Coronary artery (tissue), 2 donors: ENCODE data around the gene CACNA1I.
"Not testable (repeated sequence)": the region's sequence is repeated elsewhere in the genome, so short reads cannot be mapped to it uniquely, and the experiment has no call there.

ENCODE experiments used
- DNase-seq: peaks from one replicate; pipeline ENCODE4 v3.0.0-alpha.2; 2017; ENCODE audit warnings: low spot score
- H3K27ac ChIP-seq, 2 donors: fragments of 200-600 bp; sonication (generic); one replicate each; pipeline ENCODE4 v1.5.1; 2016 to 2019
- H3K4me3 ChIP-seq: fragments of 200-600 bp; sonication (generic); 2 replicates; pipeline ENCODE4 v1.5.1; 2016; ENCODE audit warnings: mild to moderate bottlenecking, moderate library complexity
- CTCF ChIP-seq: fragments of 200-600 bp; sonication (generic); IDR thresholded peaks from one replicate; pipeline ENCODE4 v1.5.1; 2019; ENCODE audit warnings: antibody characterized with exemption

Gene CACNA1I

GRCh38 chr22:39570665-39571064 is at the start of gene CACNA1I:
CACNA1I (plus strand) TSS chr22:39570753; CDS start chr22:39570753, 0 bp downstream.
- DNase-seq, result no peak
- Histone ChIP-seq H3K27ac (no peak within 1 kb of the TSS), H3K4me3 (no peak within 1 kb of the TSS)
- no peak for TF ChIP-seq CTCF

DNA sequence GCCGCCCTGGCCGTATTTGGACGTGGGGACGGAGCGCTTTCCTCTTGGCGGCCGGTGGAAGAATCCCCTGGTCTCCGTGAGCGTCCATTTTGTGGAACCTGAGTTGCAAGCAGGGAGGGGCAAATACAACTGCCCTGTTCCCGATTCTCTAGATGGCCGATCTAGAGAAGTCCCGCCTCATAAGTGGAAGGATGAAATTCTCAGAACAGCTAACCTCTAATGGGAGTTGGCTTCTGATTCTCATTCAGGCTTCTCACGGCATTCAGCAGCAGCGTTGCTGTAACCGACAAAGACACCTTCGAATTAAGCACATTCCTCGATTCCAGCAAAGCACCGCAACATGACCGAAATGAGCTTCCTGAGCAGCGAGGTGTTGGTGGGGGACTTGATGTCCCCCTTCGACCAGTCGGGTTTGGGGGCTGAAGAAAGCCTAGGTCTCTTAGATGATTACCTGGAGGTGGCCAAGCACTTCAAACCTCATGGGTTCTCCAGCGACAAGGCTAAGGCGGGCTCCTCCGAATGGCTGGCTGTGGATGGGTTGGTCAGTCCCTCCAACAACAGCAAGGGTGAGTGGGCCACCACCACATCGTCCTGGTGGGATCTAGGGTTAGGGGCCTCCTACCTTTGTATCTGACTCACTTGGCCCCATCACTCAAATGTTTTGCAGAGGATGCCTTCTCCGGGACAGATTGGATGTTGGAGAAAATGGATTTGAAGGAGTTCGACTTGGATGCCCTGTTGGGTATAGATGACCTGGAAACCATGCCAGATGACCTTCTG is 49.3 kb upstream of the CACNA1I start:
- H3K27ac ChIP-seq, result peak overlapping the region; percentile 98 to 99
- not testable (repeated sequence) for DNase-seq
- peak overlapping the region; percentile 95 for H3K4me3 ChIP-seq

DNA sequence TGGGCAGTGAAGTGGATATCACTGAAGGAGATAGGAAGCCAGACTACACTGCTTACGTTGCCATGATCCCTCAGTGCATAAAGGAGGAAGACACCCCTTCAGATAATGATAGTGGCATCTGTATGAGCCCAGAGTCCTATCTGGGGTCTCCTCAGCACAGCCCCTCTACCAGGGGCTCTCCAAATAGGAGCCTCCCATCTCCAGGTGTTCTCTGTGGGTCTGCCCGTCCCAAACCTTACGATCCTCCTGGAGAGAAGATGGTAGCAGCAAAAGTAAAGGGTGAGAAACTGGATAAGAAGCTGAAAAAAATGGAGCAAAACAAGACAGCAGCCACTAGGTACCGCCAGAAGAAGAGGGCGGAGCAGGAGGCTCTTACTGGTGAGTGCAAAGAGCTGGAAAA is 48.5 kb upstream of the CACNA1I start:
- DNase-seq, result not testable (repeated sequence)
- Histone ChIP-seq H3K27ac (peak overlapping the region; percentile 98 to 99), H3K4me3 (peak overlapping the region; percentile 95)

- Histone ChIP-seq H3K4me3 (peak overlapping the region; percentile 95), H3K27ac (peak overlapping the region; percentile 98 to 99)
- no peak for DNase-seq
- no peak for TF ChIP-seq CTCF
These were observed 47.8 kb upstream of the CACNA1I start for GRCh38 chr22:39522567-39523300.

- no peak for TF ChIP-seq CTCF
- H3K27ac ChIP-seq, result peak overlapping the region in 1 of 2 donors; percentile 99
- H3K4me3 ChIP-seq, result peak overlapping the region; percentile 95
- no peak for DNase-seq
These were observed 46.3 kb upstream of the CACNA1I start for GRCh38 chr22:39524089-39524752.

- TF ChIP-seq CTCF, result no peak
These were observed 45.5 kb upstream of the CACNA1I start for GRCh38 chr22:39524753-39525657.

GRCh38 chr22:39525658-39525975 is 44.9 kb upstream of the CACNA1I start:
- Histone ChIP-seq H3K4me3 (no peak overlapping the region), H3K27ac (peak overlapping the region in 1 of 2 donors; percentile 99)
- no peak for DNase-seq
- TF ChIP-seq CTCF, result no peak

More at GRCh38 chr22:39524753-39525657, 45.5 kb upstream of the CACNA1I start:
- H3K27ac ChIP-seq, result peak overlapping the region in 1 of 2 donors; percentile 99
- DNase-seq, result no peak
- peak overlapping the region; percentile 95 for H3K4me3 ChIP-seq
